Thyroid gland (tissue), 4 donors: ENCODE results near the gene AKR1B15. TPM values are rescaled to one million over a fixed set of nuclear protein-coding genes. Genes with fewer than 3 reads are reported as not detected.
"Not testable (repeated sequence)": the region's sequence is repeated elsewhere in the genome, so short reads cannot be mapped to it uniquely, and the experiment has no call there.

Source experiments
- DNase-seq, 2 donors: peaks; one replicate each; pipeline ENCODE4 v3.0.0-alpha.2; 2019
- H3K27ac ChIP-seq, 3 donors: fragments of 200-600 bp; sonication (generic); 1 replicate in 2 of 3; 2 replicates in 1 of 3; pipeline ENCODE4 v1.5.1; 2016 to 2019; ENCODE audit warnings: mild to moderate bottlenecking in 1 of 3, moderate library complexity in 1 of 3
- H3K27me3 ChIP-seq: fragments of 200-600 bp; sonication (generic); one replicate; pipeline ENCODE4 v1.5.1; 2019
- H3K36me3 ChIP-seq, 2 donors: fragments of 200-600 bp; sonication (generic); one replicate each; pipeline ENCODE4 v1.5.1; 2016 to 2019
- H3K4me1 ChIP-seq, 2 donors: fragments of 200-600 bp; sonication (generic); one replicate each; pipeline ENCODE4 v1.5.1; 2017 to 2019
- H3K4me3 ChIP-seq, 3 donors: fragments of 200-600 bp; sonication (generic); replicated peaks in 1 of 3; 1 replicate in 2 of 3; 2 replicates in 1 of 3; pipeline ENCODE4 v1.5.1; 2016; ENCODE audit warnings: mild to moderate bottlenecking in 1 of 3
- H3K9me3 ChIP-seq: fragments of 200-600 bp; sonication (generic); one replicate; pipeline ENCODE4 v1.5.1; 2017
- POLR2A ChIP-seq, 2 donors: fragments of 450-650 bp; IDR thresholded peaks; one replicate each; pipeline ENCODE4 v1.6.1; 2017; ENCODE audit warnings: antibody characterized with exemption in 2 of 2, mild to moderate bottlenecking in 2 of 2, moderate library complexity in 1 of 2
- WGBS, 2 donors: methylation state at CpG; one replicate each; pipeline ENCODE4 v1.1.5; 2017; 5-methylcytosine and 5-hydroxymethylcytosine counted together
- intact Hi-C: fragments of 100-400 bp; cut with DNase I; formaldehyde crosslinking; loops from one replicate; pipeline ENCODE4 v1.15.1; 2023
- total RNA-seq, 4 donors: library from RNA; depleted of rRNA; stranded (reverse); fragments of >200 nt; gene quantifications; one replicate each; pipeline ENCODE4 v1.2.3, GENCODE V29; 2016
- TF ChIP-seq, protein P1 (sequence below), 6 experiments: fragments of 200-600 bp in 3 of 6; fragments of 450-650 bp in 3 of 6; sonication (generic) in 3 of 6; IDR thresholded peaks; one replicate each; pipeline ENCODE4 v1.5.1; 2016 to 2019; ENCODE audit warnings: antibody characterized with exemption in 6 of 6, mild to moderate bottlenecking in 2 of 6, inconsistent platforms in 1 of 6, moderate library complexity in 1 of 6

Gene AKR1B15
- total RNA-seq, 4 donors from 2014 or later: 0.56 to 1.2 TPM; not detected in 2

DNA sequence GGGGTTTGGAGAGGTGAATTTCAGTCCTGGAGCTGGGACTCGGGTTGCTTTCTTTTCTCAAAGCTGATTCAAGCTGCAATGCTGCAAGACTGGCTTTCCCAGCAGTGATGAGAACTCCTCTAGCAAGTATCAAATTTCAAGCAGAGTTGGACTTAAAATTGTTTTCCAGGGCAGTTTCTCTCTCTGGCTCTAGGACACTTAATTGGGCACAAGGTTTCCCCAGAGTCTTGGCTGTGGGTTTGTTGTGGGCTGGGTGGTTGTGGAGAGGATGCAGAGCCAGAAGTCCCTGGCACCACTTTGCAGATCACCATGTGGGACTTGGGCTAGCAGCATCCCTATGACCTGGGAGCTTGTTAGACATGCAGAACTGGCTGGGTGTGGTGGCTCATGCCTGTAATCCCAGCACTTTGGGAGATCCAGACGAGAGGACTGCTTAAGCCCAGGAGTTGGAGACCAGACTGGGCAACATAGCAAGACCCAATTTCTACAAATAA lies 16.8 kb downstream of the AKR1B15 start:
- WGBS, 2 donors: 23 to 30% methylated on average over 2 of the region's 2 CpGs
- Histone ChIP-seq H3K4me1 (peaks cover 24 to 26% of the 10 kb centered on the region in 2 donors), H3K27me3 (no peaks in the 10 kb centered on the region), H3K36me3 (no peaks in the 10 kb centered on the region), H3K4me3 (no peak overlapping the region), H3K9me3 (no peaks in the 10 kb centered on the region), H3K27ac (peak overlapping the region; percentile 71 to 81 (median 75))
- TF ChIP-seq POLR2A (IDR thresholded peaks at IDR 0.05): peak in 1 of 2 donors; percentile 15
- TF ChIP-seq, protein P1, sequence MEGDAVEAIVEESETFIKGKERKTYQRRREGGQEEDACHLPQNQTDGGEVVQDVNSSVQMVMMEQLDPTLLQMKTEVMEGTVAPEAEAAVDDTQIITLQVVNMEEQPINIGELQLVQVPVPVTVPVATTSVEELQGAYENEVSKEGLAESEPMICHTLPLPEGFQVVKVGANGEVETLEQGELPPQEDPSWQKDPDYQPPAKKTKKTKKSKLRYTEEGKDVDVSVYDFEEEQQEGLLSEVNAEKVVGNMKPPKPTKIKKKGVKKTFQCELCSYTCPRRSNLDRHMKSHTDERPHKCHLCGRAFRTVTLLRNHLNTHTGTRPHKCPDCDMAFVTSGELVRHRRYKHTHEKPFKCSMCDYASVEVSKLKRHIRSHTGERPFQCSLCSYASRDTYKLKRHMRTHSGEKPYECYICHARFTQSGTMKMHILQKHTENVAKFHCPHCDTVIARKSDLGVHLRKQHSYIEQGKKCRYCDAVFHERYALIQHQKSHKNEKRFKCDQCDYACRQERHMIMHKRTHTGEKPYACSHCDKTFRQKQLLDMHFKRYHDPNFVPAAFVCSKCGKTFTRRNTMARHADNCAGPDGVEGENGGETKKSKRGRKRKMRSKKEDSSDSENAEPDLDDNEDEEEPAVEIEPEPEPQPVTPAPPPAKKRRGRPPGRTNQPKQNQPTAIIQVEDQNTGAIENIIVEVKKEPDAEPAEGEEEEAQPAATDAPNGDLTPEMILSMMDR (IDR thresholded peaks at IDR 0.05): no peak
- DNase-seq: peak; percentile 66 to 76
- intact Hi-C loops: no loop called here

DNA sequence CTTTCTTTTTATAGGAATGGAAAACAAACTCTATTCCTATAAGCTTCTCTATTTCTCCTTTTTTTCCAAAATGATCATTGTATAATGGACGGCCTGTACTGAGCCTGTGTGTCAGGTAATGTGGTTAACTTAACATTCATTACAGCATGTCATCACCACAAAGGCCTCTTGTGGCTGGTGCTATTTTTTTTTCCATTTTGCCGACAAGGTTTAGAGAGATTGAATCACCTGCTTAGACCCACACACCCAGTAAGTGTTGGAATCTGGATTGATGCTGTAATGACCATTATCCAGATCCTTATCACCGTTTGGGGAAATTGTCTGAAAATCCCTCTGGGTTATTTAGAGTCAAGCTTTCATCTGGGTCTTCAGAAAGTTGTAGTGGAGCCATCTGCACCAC lies 18.5 kb downstream of the AKR1B15 start:
- Histone ChIP-seq H3K27me3 (no peaks in the 10 kb centered on the region), H3K9me3 (no peaks in the 10 kb centered on the region), H3K36me3 (no peaks in the 10 kb centered on the region), H3K4me1 (peaks cover 24 to 26% of the 10 kb centered on the region in 2 donors), H3K4me3 (no peak overlapping the region), H3K27ac (no peak overlapping the region)
- DNase-seq: no peak
- WGBS, 2 donors: 74 to 77% methylated on average over 3 of the region's 3 CpGs
- intact Hi-C loops: no loop called here
- TF ChIP-seq, protein P1 (IDR thresholded peaks at IDR 0.05): no peak
- no peak for TF ChIP-seq POLR2A (IDR thresholded peaks at IDR 0.05)

DNA sequence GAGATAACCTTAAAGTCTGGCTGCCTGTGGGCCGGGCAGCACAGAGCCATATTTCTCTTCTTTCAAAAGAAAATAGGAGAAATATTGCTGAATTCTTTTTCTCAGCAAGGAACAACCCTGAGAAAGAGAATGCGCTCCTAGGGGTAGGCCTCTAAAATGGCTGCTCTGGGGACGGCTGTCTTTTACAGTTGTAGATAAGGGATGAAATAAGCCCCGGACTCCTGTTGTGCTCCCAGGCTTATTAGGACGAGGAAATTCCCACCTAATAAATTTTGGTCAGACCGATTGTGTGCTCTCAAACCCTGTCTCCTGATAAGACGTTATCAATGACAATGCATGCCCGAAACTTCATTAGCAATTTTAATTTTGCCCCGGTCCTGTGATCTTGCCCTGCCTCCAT lies 21.1 kb downstream of the AKR1B15 start:
- H3K27ac ChIP-seq, H3K9me3 ChIP-seq, H3K4me3 ChIP-seq, DNase-seq, H3K27me3 ChIP-seq, H3K36me3 ChIP-seq, intact Hi-C loops: not testable (repeated sequence)
- H3K4me1 ChIP-seq: peaks cover 10 to 11% of the 10 kb centered on the region in 2 donors
- WGBS, 2 donors: 93 to 95% methylated on average over 9 of the region's 9 CpGs

DNA sequence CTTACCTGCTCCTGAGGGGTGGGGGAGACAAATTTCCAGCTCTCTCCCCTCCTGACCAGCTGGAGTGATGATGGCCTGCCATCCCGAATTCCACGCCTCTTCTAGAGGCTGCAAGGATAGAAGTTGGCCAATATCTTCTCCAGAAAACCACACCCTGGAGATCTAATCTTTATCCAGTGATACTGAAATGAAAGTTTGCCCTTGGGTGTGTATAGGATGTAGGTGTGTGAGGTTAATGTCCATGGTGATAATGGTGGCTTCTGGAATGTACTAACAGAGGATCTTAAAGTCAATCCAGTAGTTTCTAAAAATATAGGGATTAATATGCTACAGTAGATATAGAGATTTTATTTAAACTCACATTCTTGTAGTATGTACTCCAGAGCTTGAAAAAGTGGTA lies 22.2 kb downstream of the AKR1B15 start:
- Histone ChIP-seq H3K4me3 (no peak overlapping the region), H3K36me3 (no peaks in the 10 kb centered on the region), H3K27me3 (no peaks in the 10 kb centered on the region), H3K27ac (no peak overlapping the region), H3K4me1 (peaks cover under 1 to 2% of the 10 kb centered on the region in 2 donors), H3K9me3 (no peaks in the 10 kb centered on the region)
- intact Hi-C loops: no loop called here
- TF ChIP-seq, protein P1 (IDR thresholded peaks at IDR 0.05): no peak
- no peak for TF ChIP-seq POLR2A (IDR thresholded peaks at IDR 0.05)
- WGBS, 2 donors: 89 to 93% methylated on average over 2 of the region's 2 CpGs
- DNase-seq: no peak

DNA sequence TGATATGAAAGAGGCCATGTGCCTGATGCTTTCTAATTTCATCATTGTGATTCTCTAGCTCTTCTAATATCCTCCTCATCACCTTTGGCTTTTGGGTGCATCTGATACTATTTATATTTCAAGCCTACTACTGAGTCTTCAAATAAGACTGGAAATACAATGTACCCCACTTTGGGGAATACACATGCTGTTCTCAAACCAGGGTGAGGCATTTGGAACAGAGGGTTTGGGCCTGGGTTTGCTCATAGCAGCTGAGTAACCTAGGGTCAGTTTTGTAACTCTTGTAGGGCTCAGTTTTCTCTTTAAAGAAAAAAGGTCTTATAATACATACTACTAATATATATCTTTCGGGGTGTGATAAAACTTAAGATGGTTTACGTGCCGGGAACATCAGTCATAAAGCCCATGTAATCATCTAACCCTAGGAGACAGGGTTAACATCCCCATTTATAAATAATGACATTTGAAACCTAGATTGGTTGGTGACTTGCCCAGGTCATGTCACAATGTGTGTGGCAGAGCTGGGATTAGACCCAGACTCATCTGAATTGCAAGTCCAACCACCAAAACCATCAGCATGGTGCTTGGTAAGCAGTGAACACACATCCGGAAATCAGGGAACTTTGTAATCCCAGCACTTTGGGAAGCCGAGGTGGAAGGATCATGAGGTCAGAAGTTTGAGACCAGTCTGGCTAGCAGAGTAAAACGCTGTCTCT lies 23.0 kb downstream of the AKR1B15 start:
- TF ChIP-seq, protein P1 (IDR thresholded peaks at IDR 0.05): no peak
- no peak for TF ChIP-seq POLR2A (IDR thresholded peaks at IDR 0.05)
- Histone ChIP-seq H3K36me3 (no peaks in the 10 kb centered on the region), H3K27ac (no peak overlapping the region), H3K9me3 (no peaks in the 10 kb centered on the region), H3K27me3 (no peaks in the 10 kb centered on the region), H3K4me1 (no peaks in the 10 kb centered on the region), H3K4me3 (no peak overlapping the region)
- WGBS, 2 donors: 82 to 91% methylated on average over 6 of the region's 6 CpGs
- no peak for DNase-seq
- intact Hi-C loops: no loop called here
